Measurements from ENCODE around the gene HDLBP. TPM values are rescaled to one million over a fixed set of nuclear protein-coding genes. Genes with fewer than 3 reads are reported as not detected.

Gene HDLBP
- total RNA-seq, 1 donor from 2014 or later = 216 TPM

DNA sequence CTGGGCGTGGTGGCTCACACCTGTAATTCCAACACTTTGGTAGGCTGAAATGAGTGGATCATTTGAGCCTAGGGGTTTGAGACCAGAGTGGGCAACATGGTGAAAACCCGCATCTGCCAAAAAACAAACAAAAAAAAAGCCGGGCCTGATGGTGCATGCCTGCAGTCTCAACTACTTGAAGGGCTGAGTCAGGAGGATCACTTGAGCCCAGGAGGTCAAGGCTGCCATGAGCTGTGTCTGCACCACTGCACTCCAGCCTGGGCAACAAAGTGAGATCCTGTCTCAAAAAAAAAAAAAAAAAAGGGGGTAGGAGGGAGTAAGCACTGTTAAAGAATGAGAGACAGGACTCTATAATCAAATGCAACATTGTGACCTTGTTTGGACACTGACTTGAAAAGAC is 54.6 kb downstream of the HDLBP start:
- DNase-seq = no peak
- Mint-ChIP-seq H3K27me3 (ENCODE audit: unreplicated experiment) (no peaks in the 10 kb centered on the region), H3K9me3 (ENCODE audit: unreplicated experiment) (peaks cover 1% of the 10 kb centered on the region), H3K36me3 (ENCODE audit: unreplicated experiment) (no peaks in the 10 kb centered on the region), H3K27ac (ENCODE audit: unreplicated experiment) (no peak overlapping the region), H3K4me3 (ENCODE audit: unreplicated experiment) (no peak overlapping the region), H3K4me1 (ENCODE audit: low read depth, unreplicated experiment) (no peaks in the 10 kb centered on the region)
- TF ChIP-seq, protein P1, sequence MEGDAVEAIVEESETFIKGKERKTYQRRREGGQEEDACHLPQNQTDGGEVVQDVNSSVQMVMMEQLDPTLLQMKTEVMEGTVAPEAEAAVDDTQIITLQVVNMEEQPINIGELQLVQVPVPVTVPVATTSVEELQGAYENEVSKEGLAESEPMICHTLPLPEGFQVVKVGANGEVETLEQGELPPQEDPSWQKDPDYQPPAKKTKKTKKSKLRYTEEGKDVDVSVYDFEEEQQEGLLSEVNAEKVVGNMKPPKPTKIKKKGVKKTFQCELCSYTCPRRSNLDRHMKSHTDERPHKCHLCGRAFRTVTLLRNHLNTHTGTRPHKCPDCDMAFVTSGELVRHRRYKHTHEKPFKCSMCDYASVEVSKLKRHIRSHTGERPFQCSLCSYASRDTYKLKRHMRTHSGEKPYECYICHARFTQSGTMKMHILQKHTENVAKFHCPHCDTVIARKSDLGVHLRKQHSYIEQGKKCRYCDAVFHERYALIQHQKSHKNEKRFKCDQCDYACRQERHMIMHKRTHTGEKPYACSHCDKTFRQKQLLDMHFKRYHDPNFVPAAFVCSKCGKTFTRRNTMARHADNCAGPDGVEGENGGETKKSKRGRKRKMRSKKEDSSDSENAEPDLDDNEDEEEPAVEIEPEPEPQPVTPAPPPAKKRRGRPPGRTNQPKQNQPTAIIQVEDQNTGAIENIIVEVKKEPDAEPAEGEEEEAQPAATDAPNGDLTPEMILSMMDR (IDR thresholded peaks at IDR 0.05; ENCODE audit: partially characterized antibody, unreplicated experiment) = no peak

DNA sequence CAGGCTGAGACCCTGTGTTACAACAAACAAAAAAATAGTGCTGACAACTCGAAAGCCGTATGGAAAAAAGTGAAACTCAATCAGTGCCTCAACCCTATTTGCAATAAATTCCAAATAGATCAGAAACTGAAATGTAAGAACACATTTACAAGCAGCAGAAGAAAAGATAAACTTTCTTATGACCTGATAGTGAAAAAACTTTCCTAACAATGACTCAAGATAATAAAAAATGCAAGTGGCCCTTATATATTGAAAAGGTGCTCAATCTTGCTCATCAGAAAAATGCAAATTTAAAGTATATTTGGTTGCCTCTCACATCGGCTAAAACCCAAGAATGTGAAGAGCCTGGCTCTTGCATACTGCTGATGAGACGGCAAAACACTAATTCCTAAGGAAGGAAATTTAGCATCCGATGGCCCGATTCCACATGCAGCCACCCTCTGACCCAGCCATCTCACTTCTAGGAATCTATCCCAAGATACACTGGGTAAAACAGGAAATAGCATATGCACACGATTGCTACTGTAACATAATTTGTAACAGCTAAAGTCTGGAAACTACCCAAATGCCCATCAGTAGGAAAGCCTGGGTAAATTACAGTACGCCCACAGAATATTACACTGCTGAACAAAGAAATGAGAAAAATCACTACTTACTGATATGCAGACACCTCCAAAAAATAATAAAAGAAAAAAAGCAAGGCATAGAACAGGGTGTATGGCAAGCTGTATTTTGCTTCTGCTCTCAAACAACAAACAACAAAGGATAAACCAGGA is 56.8 kb downstream of the HDLBP start:
- DNase-seq = no peak
- Mint-ChIP-seq H3K9me3 (ENCODE audit: unreplicated experiment) (peaks cover 3% of the 10 kb centered on the region), H3K27ac (ENCODE audit: unreplicated experiment) (no peak overlapping the region), H3K4me3 (ENCODE audit: unreplicated experiment) (no peak overlapping the region), H3K4me1 (ENCODE audit: low read depth, unreplicated experiment) (no peaks in the 10 kb centered on the region), H3K27me3 (ENCODE audit: unreplicated experiment) (peaks cover 2% of the 10 kb centered on the region), H3K36me3 (ENCODE audit: unreplicated experiment) (no peaks in the 10 kb centered on the region)
- TF ChIP-seq, protein P1 (IDR thresholded peaks at IDR 0.05; ENCODE audit: partially characterized antibody, unreplicated experiment) = no peak

- H3K27me3 Mint-ChIP-seq (ENCODE audit: unreplicated experiment) = peaks cover 2% of the 10 kb centered on the region
- H3K36me3 Mint-ChIP-seq (ENCODE audit: unreplicated experiment) = no peaks in the 10 kb centered on the region
- no peaks in the 10 kb centered on the region for H3K4me1 Mint-ChIP-seq (ENCODE audit: low read depth, unreplicated experiment)
- no peak for DNase-seq
- peaks cover 3% of the 10 kb centered on the region for H3K9me3 Mint-ChIP-seq (ENCODE audit: unreplicated experiment)
- H3K4me3 Mint-ChIP-seq (ENCODE audit: unreplicated experiment) = no peak overlapping the region
- TF ChIP-seq, protein P1 (IDR thresholded peaks at IDR 0.05; ENCODE audit: partially characterized antibody, unreplicated experiment) = no peak
- no peak overlapping the region for H3K27ac Mint-ChIP-seq (ENCODE audit: unreplicated experiment)
These were observed 57.9 kb downstream of the HDLBP start for GRCh38 chr2:241257419-241258032.

GRCh38 chr2:241256168-241256545 is 59.3 kb downstream of the HDLBP start:
- Mint-ChIP-seq H3K27ac (ENCODE audit: unreplicated experiment) (peak overlapping the region; percentile 40), H3K4me1 (ENCODE audit: low read depth, unreplicated experiment) (no peaks in the 10 kb centered on the region), H3K36me3 (ENCODE audit: unreplicated experiment) (no peaks in the 10 kb centered on the region), H3K4me3 (ENCODE audit: unreplicated experiment) (no peak overlapping the region), H3K9me3 (ENCODE audit: unreplicated experiment) (peaks cover 3% of the 10 kb centered on the region), H3K27me3 (ENCODE audit: unreplicated experiment) (peaks cover 2% of the 10 kb centered on the region)
- TF ChIP-seq, protein P1 (IDR thresholded peaks at IDR 0.05; ENCODE audit: partially characterized antibody, unreplicated experiment) = no peak
- no peak for DNase-seq

DNA sequence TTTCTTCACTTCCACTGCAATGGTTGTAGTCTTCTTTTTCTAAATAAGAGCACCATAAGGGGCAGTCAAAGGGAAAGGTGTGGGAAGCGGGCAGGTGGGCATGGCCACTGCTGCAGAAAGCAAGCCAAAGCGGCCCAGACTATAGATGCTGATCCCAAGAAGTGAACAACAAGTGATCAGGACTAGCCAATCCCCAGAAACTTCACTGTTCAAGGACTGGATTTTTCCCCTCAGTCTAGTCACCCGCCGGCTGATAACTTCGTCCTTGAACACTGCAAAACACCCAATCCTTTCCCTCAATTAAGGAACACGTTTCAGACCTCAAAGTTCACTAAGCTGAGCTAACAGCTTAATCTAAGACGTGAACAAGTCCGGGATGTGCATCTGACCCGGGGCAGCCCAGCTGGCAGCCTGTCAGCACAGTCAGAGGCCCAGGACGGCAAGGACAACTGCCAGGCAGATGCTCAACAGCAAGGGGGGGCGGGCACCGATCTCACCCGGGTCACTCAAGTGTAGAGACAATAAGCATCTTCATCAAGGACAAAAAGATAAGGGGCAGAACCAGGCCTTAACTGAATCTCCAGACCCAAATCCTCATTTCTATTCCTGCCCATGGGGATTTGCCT is 59.8 kb downstream of the HDLBP start:
- Mint-ChIP-seq H3K4me1 (ENCODE audit: low read depth, unreplicated experiment) (no peaks in the 10 kb centered on the region), H3K4me3 (ENCODE audit: unreplicated experiment) (no peak overlapping the region), H3K27me3 (ENCODE audit: unreplicated experiment) (peaks cover 2% of the 10 kb centered on the region), H3K36me3 (ENCODE audit: unreplicated experiment) (no peaks in the 10 kb centered on the region), H3K9me3 (ENCODE audit: unreplicated experiment) (peaks cover 3% of the 10 kb centered on the region), H3K27ac (ENCODE audit: unreplicated experiment) (no peak overlapping the region)
- no peak for DNase-seq
- TF ChIP-seq, protein P1 (IDR thresholded peaks at IDR 0.05; ENCODE audit: partially characterized antibody, unreplicated experiment) = no peak

Data from glutamatergic neuron (in vitro differentiated cells).